M059J (cell line): ENCODE measurements around the gene KIAA0319L. TPM values are rescaled to one million over a fixed set of nuclear protein-coding genes. Genes with fewer than 3 reads are reported as not detected.

ENCODE experiments used
- DNase-seq: peaks from one replicate; pipeline ENCODE4 v3.0.0-alpha.2; 2012; ENCODE audit warnings: low read depth
- total RNA-seq: library from RNA; depleted of rRNA; stranded (reverse); fragments of >200 nt; shearing (Covaris generic); gene quantifications from 2 replicates; pipeline ENCODE4 v1.2.3, GENCODE V29; 2014

The KIAA0319L gene
- total RNA-seq, 1 experiment from 2014 or later = 38.9 TPM

- DNase-seq = no peak
Measured at GRCh38 chr1:35537806-35538205, 19.4 kb downstream of the KIAA0319L start.

GRCh38 chr1:35536556-35537162 lies 20.5 kb downstream of the KIAA0319L start:
- DNase-seq = no peak

- DNase-seq = no peak
Measured at GRCh38 chr1:35535243-35535642, 22.0 kb downstream of the KIAA0319L start.

- no peak for DNase-seq
Measured at GRCh38 chr1:35533586-35533985, 23.6 kb downstream of the KIAA0319L start.

- no peak for DNase-seq
Measured at GRCh38 chr1:35532497-35533223, 24.5 kb downstream of the KIAA0319L start.

GRCh38 chr1:35531368-35531767 lies 25.8 kb downstream of the KIAA0319L start:
- DNase-seq = no peak

GRCh38 chr1:35530946-35531345 lies 26.3 kb downstream of the KIAA0319L start:
- no peak for DNase-seq

- DNase-seq = no peak
Measured at GRCh38 chr1:35530168-35530567, 27.0 kb downstream of the KIAA0319L start.

GRCh38 chr1:35524106-35524505 lies 33.1 kb downstream of the KIAA0319L start:
- DNase-seq = no peak

- DNase-seq = no peak
Measured at GRCh38 chr1:35519432-35519831, 37.8 kb downstream of the KIAA0319L start.

- no peak for DNase-seq
Measured at GRCh38 chr1:35518183-35518582, 39.0 kb downstream of the KIAA0319L start.

GRCh38 chr1:35511305-35511704 lies 45.9 kb downstream of the KIAA0319L start:
- DNase-seq = no peak

- DNase-seq = no peak
Measured at GRCh38 chr1:35509558-35509957, 47.6 kb downstream of the KIAA0319L start.

GRCh38 chr1:35507947-35508346 lies 49.3 kb downstream of the KIAA0319L start:
- DNase-seq = no peak

- DNase-seq = no peak
Measured at GRCh38 chr1:35506960-35507912, 50.0 kb downstream of the KIAA0319L start.

- peak; percentile 100 for DNase-seq
Measured at GRCh38 chr1:35505911-35506798, 51.0 kb downstream of the KIAA0319L start.

- no peak for DNase-seq
Measured at GRCh38 chr1:35502242-35502641, 55.0 kb downstream of the KIAA0319L start.

GRCh38 chr1:35500439-35500838 lies 56.8 kb downstream of the KIAA0319L start:
- no peak for DNase-seq

GRCh38 chr1:35499652-35500176 lies 57.5 kb downstream of the KIAA0319L start:
- no peak for DNase-seq

GRCh38 chr1:35499231-35499630 lies 58.0 kb downstream of the KIAA0319L start:
- DNase-seq = no peak

- no peak for DNase-seq
Measured at GRCh38 chr1:35497571-35497970, 59.6 kb downstream of the KIAA0319L start.
